RWPE1 (cell line): Measurements from ENCODE around the gene PCNX2.

ENCODE experiments used
- CTCF ChIA-PET: fragments of 350-600 bp; sonication (Branson Sonifier 250); formaldehyde crosslinking; extraction: SDS; loops from one replicate; lab custom pipeline; 2021; lab: Yijun Ruan, JAX
- POLR2A ChIA-PET: fragments of 400-600 bp; formaldehyde crosslinking; extraction: SDS; loops from one replicate; lab custom pipeline; 2020; ENCODE audit warnings: antibody characterized with exemption; ENCODE audit not compliant: low non-redundant PET; lab: Yijun Ruan, JAX
- DNase-seq: peaks from one replicate; pipeline ENCODE4 v3.0.0; 2012; ENCODE audit warnings: low spot score
- H3K27ac ChIP-seq: fragments of 450-650 bp; 2 replicates; pipeline ENCODE4 v1.5.1; 2017
- TF ChIP-seq, protein P1 (sequence below): fragments of 450-650 bp; conservative IDR thresholded peaks from 2 replicates; pipeline ENCODE4 v1.5.1; 2017; ENCODE audit warnings: low read depth, mild to moderate bottlenecking

PCNX2 gene

DNA sequence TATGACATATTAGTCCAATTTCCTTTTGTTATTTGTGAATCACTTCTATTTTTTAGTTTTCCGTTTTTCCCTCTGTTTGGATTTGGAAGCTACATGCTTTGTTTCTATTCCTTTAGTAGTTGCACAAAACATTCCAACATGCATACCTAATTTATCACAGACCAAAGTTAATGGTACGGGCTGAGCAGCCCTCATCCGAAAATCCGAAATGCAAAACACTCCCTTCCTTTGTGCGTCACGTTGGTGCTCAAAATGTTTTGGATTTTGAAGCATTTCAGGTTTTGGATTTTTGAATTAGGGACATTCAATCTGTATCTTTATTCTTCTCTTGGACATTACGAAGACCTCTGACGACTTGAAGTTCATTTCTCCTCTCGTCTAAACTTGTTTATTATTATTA is 124.8 kb downstream of the PCNX2 start:
- ChIA-PET POLR2A (no interaction called here), CTCF (no interaction called here)
- TF ChIP-seq, protein P1, sequence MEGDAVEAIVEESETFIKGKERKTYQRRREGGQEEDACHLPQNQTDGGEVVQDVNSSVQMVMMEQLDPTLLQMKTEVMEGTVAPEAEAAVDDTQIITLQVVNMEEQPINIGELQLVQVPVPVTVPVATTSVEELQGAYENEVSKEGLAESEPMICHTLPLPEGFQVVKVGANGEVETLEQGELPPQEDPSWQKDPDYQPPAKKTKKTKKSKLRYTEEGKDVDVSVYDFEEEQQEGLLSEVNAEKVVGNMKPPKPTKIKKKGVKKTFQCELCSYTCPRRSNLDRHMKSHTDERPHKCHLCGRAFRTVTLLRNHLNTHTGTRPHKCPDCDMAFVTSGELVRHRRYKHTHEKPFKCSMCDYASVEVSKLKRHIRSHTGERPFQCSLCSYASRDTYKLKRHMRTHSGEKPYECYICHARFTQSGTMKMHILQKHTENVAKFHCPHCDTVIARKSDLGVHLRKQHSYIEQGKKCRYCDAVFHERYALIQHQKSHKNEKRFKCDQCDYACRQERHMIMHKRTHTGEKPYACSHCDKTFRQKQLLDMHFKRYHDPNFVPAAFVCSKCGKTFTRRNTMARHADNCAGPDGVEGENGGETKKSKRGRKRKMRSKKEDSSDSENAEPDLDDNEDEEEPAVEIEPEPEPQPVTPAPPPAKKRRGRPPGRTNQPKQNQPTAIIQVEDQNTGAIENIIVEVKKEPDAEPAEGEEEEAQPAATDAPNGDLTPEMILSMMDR = no peak
- DNase-seq = no peak
- no peak overlapping the region for H3K27ac ChIP-seq

DNA sequence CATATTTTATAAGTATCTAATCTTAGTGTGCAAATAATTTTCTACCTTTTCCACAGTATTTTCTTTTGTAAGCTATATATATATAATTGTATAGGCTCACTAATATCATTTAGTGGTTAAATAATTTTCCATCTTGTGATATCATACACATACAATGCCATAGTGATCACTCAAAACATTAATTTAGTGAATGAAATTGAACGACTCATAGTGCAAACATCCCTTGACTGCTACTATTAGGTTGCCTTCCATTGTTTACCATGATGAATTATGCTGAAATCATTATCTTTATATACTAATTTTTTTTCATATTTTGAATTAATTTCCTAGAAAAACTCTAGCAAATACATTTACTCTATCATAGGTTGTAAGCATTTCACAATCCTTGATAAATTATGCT is 127.1 kb downstream of the PCNX2 start:
- ChIA-PET POLR2A (no interaction called here), CTCF (no interaction called here)
- DNase-seq = no peak
- no peak overlapping the region for H3K27ac ChIP-seq
- TF ChIP-seq, protein P1 = no peak

DNA sequence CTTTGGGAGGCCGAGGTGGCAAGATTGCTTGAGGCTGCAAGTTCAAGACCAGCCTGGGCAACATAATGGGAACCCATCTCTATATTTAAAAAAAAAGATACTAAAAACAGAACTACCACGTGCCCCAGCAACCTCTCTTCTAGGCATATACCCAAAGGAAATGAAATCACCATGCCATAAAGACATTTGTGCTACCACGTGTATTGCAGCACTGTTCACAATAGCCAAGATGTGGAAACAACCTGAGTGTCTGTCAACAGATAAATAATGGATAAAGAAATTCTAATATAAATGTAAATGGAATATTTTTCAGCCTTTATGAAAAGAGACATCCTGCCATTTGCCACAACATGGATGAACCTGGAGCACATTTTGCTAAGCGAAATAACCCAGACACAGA is 128.6 kb downstream of the PCNX2 start:
- CTCF ChIA-PET = interaction anchor here (0.6 kb wide), 1 partner anchor 245 kb away, joined by 3 read pairs; no protein-coding TSS in a partner anchor
- TF ChIP-seq, protein P1 = no peak
- no peak overlapping the region for H3K27ac ChIP-seq
- POLR2A ChIA-PET = no interaction called here
- DNase-seq = no peak

DNA sequence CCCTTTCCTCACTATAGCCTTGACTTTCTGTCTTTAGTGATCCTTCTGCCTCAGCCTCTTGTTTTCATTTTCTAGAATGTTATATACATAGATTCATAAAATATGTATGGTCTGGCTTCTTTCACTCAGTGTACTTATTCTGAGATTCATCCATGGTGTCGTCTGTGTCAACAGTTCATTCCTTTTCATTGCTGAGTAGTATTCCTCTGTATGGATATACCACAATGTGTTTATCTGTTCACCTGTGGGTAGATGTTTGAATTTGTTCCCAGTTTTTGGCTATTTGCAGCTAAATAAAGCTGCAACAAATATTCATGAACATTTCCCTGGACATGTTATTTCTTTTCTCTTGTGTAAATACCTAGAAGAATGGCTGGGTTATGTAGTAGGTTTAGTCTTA is 131.8 kb downstream of the PCNX2 start:
- TF ChIP-seq, protein P1 = no peak
- ChIA-PET CTCF (interaction anchor here (0.6 kb wide), 1 partner anchor 12 kb away, joined by 4 read pairs; no protein-coding TSS in a partner anchor), POLR2A (no interaction called here)
- no peak for DNase-seq
- no peak overlapping the region for H3K27ac ChIP-seq

DNA sequence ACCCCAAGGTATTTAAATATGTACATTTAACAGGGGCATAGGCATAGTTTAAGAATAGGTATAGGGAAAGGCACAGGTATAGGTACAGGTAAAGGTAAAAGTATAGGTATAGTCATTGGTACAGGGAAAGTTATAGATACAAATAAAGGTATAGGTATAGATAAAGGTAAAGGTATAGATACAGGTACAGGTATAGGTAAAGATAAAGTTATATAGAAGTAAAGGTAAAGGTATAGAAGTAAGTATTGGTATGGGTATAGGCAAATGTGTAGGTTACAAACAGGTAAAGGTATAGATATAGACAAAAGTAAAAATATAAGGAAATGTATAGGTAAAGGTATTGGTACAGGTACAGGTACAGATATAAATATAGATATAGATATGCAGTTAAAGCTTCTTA is 137.2 kb downstream of the PCNX2 start:
- TF ChIP-seq, protein P1 = no peak
- ChIA-PET POLR2A (no interaction called here), CTCF (no interaction called here)
- H3K27ac ChIP-seq = no peak overlapping the region
- DNase-seq = no peak

DNA sequence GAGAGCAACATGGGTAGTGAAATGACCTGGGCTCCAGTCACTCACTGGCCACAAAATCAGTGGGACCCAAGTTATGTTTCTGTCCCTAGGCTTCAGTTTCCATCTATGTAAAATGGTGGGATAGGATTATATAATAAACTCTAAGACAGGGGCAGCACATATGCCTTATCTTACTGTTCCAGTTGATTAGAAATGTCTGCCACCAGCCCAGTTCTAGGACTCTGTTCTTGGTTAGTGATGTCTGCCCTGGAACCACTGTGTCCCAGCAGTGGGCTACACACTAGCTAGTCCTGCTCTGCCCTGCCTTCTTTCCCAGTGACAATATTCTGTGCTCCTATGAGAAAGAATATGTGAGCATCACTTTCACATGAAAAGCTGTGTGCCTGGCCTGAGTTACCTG is 138.3 kb downstream of the PCNX2 start:
- no peak overlapping the region for H3K27ac ChIP-seq
- ChIA-PET POLR2A (no interaction called here), CTCF (no interaction called here)
- DNase-seq = no peak
- TF ChIP-seq, protein P1 = no peak

DNA sequence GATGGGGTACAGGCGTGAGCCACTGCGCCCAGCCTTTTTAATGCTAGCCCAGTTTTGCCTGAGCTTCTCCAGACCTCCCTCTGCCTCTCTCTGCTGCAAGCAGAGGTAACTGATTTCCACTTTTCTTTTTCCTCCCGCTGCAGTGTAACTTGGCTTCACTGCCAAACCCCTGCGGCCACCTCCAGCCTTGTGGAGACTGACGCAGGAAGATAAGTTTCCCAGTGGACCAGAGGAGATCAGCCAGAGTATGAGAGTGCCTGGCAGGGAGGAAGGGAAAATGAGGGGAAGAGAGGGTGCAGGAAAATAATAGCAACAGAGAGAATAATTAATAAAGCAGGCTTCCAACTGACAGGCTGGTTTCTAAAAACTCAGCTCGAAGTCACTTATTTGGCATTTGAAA is 143.7 kb downstream of the PCNX2 start:
- no peak for DNase-seq
- ChIA-PET CTCF (interaction anchor here (0.6 to 0.7 kb wide), 2 partner anchors 11 to 165 kb away, joined by 3 to 4 read pairs; no protein-coding TSS in a partner anchor), POLR2A (no interaction called here)
- TF ChIP-seq, protein P1 = no peak
- no peak overlapping the region for H3K27ac ChIP-seq
